Activated CD8-positive, alpha-beta memory T cell treated with anti-CD3 and anti-CD28 coated beads for 1 hour (primary cell): Measurements from ENCODE around the gene DIP2B.
"Not testable (repeated sequence)": the region's sequence is repeated elsewhere in the genome, so short reads cannot be mapped to it uniquely, and the experiment has no call there.

Experiments
- DNase-seq, 2 donors: peaks; one replicate each; pipeline ENCODE4 v3.0.0-alpha.2; 2020; ENCODE audit warnings: low read depth in 1 of 2; ENCODE audit errors: extremely low read depth in 1 of 2

The DIP2B gene

GRCh38 chr12:50666023-50666422, 161.2 kb downstream of the DIP2B start:
- no peak for DNase-seq

GRCh38 chr12:50672158-50672557, 167.4 kb downstream of the DIP2B start:
- no peak for DNase-seq

DNA sequence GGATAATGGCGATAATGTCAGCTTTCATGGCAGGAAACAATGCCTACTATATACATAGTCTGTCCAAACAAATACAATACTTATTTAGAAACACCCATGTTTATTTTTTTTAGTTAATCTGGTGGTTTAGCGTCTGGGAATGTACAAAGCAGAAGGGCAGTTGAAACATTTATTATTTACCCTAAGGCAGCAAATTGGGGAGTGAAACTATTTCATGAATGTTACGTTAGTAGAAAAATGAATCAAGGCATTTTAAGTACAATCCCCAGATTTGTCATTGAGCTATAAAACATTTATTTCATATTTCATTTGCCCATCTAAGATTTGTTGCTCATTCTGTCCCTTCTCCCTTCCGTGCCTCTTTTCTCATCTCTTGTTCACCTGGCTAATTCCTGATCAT, 172.0 kb downstream of the DIP2B start:
- no peak for DNase-seq

DNA sequence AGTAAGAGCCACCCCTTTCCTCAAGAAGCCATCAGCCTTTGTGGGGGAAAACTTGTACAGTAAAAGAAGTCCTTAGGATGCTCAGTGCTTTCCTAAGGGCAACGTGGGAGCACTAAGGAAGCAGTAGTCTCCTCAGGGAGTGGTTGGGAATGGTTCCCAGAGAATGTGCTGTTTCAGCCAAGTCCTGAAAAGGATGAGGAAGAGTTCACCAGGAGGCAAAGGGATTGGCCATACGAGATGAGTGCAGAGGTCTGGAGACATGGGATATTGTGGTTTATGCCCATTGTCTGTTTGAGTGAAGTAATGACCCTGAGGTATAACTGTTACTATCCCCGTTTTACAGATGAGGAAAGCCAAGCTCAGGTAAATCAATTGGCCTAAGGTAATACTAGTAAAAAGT, 173.1 kb downstream of the DIP2B start:
- DNase-seq, result no peak

DNA sequence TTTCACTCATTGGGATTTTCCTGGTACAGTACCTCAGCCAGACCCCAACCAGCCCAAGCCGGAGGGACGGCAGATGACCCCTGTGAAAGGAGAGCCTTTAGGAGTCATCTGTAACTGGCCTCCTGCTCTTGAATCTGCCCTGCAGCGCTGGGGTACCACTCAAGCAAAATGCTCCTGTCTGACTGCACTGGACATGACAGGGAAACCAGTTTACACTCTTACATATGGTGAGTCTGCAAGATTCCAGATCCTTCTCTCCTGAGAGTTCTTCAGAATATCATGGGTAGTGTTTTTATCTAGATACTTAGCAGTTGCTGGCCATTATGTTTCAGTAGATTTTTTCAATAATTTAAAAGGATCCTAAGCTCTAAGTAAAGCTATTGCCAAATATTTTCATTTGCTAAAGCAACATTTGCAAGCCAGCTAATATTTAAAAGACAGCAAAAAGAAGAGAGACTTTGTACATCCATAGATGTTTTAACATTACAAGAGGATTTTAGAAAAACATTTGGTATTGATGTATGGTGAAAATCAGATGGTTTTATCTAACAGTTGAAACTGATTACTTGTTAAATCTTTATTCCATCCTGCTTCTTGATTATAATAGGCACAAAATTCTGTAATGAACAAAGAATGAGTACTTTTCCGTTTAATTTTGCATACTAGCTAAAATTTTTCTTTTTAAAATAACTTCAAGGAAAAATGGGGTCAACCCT, 174.0 kb downstream of the DIP2B start:
- no peak for DNase-seq

DNA sequence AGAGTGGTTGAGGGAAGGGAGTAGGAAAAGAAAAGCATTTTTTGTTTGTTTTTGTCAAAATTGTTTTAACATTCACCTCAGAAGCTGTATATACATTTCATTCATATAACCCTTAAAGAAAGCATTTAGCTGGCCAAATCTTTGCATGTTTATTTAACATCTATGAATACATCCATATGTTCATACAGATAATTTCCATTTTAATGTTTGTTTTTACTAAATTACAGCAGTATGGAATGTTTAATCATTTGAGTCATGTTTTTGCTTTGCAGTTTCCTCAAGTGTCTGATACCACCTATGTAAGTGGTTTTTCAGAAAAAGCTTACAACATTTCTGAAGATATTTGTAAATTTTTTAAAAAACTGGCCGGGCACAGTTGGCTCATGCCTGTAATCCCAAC, 174.8 kb downstream of the DIP2B start:
- DNase-seq, result no peak

DNA sequence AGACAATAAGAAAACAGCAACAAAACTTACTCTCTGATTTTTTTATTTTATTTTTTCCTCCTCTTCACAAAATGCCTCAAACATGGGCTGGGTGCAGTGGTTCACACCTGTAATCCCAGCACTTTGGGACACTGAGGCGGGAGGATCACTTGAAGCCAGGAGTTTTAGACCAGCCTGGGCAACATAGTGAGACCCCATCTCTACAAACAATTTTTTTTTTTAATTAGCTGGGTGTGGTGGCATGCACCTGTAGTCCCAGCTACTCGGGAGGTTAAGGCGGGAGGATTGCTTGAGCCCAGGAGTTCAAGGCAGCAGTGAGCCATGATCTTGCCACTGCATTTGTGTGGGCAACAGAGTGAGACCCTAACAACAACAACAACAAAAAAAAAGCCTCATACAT, 176.3 kb downstream of the DIP2B start:
- not testable (repeated sequence) for DNase-seq

DNA sequence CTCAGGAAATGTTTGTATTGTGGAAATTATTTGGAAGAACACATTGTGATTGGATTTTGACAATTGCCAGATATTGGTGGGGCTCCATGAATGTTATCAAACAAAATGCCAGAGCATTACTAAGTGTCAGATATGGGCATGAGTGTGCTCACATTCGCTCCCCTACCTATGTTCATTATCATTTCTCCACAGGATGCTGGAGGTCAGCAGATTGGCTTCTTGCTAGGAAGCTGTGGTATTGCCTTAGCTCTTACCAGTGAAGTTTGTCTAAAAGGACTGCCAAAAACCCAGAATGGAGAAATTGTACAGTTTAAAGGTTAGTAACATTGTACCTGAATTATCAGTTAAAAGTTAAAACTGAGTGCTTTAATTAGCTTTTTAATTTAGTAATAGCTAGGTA, 180.9 kb downstream of the DIP2B start:
- DNase-seq, result no peak

DNA sequence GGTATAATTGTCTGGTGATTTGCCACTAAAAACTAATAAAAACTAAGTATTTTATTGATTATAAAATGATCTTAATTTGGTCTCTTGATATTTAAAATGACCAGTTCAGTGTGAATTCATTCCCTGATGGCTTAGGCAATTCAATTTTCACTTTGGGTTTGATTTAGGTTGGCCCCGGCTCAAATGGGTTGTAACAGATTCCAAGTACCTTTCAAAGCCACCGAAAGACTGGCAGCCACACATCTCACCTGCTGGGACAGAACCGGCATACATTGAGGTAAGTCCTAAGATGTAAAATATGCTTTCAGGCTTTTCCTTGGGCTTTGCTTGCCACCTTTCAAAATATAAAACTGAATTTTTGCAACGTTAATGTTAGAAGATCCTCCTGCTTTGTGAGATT, 181.6 kb downstream of the DIP2B start:
- DNase-seq, result no peak

DNA sequence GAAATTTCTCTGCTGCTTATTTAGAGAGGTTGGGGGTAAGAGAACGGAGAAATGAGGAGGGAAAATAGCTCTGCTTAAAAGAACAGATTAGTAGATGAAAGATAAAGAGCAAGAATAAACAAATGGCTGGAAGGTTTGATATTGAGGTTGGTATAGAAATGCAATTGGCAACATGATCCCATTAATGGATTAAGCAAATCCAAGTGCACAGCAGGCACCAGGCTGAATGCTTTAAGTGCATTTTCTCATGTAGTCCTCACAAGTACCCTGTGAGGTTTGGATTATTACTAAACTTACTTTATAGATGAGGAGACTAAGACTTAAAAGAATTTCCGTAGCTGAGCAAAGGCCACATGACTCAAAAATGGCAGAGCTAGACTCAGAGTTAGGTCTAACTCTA, 182.2 kb downstream of the DIP2B start:
- DNase-seq, result no peak

DNA sequence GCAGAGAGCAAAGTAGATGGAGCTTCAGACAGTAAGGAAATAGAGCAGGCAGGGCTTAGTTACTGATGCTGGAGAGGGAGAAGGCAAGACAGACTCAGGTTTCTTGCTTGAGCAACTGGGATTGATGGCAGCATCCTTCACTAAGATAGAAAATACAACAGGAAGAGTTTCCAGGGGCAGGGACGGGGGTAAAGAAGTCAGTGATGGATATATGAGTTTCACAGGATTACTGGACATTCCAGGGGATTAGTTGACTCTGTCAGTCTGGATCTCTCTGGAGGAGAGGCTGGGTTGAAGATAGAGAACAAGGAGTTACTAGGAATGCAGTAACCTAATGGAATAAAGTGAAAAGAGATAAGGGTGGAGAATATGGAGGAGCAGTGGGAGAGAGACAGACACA, 184.7 kb downstream of the DIP2B start:
- no peak for DNase-seq

- no peak for DNase-seq
Observed at GRCh38 chr12:50690925-50691324, 186.1 kb downstream of the DIP2B start.

DNA sequence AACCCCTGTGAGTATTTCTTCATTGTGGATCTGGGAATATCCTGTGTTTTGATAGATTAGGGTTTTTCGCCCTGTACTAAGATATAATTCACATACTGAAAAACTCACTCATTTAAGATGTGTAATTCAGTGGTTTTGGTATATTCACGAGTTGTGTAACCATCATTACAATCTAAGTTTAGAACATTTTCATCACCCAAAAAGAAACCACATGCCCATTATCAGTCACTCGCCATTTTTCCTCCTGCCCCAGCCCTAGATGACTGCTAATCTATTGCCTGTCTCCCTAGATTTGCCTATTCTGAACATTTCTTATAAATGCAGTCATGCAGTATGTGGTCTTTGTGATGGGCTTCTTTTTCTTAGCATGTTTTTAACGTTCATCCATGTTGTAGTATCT, 191.2 kb downstream of the DIP2B start:
- DNase-seq, result no peak

DNA sequence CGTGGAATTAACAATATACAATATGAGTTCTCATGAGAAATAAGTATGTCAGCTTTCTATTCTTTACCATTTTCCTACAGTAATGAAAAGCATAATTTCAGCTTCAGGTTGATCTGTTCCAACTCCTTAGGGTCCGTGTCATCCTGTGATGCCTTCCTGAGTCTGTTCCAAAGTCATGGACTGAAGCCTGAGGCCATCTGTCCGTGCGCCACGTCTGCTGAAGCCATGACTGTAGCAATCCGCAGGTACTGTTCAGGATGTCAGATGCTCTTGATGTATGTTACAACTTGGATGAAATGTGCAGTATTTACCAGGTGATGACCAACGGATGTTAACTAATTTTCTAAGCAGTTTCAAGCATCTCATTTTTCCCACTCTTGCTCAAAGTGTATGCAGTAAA, 192.1 kb downstream of the DIP2B start:
- DNase-seq, result no peak

DNA sequence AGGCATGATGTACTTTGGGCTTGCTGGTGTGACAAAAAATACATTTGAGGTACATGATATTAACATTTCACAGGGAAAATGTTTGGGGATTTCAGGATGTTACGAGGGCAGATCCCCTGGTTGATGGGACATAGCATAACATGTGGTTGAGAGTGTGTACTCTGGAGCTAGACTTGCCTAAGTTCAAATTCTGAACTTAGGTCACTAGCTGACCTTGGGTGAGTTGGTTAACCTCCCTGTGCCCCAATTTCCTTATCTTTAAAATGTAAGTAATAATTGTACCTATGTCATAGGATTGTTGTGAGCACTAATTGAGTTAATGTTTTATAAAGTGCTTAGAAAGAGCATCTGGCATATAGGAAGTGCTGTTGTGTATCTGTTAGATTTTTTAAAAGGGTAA, 194.4 kb downstream of the DIP2B start:
- DNase-seq, result no peak

DNA sequence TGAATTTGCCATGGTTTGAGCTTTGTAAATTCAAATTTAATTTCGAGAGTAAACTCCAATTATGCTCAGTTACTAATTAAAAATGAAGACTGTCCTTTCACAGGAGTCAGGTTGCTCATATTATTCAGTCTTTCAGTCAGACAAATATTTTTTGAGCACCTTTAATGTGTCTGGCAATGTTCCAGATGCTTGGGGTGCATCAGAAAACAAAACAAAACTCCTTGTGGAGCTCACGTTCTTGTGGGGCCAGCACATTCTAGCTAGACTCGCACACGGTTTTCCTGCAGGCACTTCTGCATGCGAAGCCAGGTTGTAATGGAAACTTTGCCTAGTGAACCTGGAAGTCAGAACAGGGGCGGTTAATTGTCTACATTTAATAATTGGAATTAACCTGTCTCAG, 195.2 kb downstream of the DIP2B start:
- DNase-seq, result no peak

DNA sequence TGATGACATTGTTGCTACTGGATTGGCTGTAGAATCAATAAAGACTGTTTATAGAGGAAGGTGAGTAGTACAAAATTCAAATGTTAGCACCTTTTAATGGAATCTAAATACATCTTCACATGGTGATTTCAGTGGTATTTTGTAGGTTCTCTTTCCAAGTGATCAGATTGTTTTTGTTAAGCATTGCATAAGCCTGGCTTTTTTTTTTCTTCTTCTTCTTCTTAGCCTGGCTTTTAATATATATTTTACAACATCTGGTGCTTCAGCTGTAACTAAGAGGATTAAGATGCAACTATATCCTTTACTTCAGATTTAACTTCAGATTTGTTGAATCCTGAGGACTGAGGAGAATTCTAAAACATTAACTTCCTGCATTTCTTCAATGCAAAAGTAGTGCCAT, 201.8 kb downstream of the DIP2B start:
- no peak for DNase-seq

- DNase-seq, result no peak
Observed at GRCh38 chr12:50707396-50707795, 202.6 kb downstream of the DIP2B start.

DNA sequence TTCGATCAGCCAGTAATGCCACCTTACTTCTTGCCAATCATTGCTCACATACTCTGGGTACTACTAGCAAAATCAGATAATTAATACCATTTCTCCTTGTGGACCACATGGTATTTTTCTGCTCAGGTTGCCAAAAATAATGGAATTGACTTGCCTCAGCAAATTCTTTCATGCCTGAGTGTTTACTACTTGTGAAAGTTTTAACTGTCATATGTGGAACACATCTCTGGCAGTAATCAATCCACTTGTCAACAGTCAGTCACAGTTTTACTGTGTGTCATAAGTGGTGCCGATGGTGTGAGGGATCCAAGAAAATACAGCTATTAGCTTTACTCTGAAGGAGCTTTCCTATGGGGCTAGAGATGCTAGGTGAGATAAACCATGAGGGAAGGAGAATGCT, 203.8 kb downstream of the DIP2B start:
- no peak for DNase-seq

DNA sequence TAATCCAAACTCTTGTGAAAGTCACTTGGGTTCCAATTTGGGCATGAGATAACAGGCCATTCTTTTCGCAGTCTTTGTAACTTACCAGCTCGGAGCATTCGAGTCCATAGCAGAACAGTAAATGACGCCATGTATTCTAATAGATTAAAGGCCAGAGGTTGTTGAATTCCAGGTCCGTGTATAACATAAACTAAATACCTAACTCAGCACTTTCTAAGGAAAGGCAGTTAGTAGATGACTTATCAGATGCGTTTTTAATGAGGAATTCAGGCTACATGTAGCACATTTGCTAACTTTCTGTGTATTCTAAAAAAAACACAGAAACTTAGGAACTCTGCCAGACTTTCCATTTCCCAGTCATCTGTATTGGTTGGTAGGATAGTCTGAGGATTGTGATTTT, 206.3 kb downstream of the DIP2B start:
- DNase-seq, result no peak

DNA sequence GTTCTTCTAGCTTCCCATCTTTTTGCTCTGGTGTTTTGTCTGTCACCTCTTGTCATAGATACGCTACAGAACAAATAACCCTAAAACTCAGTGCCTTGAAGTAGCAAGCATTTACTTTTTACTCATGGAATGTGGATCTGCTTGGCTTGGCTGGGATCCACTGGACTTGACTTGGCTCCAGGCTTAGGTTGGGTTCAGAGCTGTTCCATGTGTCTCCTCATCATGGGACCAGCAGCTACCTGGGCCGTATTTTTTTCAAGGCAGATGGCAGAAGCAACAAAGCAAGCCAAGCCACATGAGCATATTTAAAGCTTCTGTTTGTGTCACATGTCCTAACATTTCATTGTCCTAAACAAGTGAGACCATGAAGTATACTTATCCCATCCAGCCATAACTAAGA, 210.4 kb downstream of the DIP2B start:
- DNase-seq, result no peak

DNA sequence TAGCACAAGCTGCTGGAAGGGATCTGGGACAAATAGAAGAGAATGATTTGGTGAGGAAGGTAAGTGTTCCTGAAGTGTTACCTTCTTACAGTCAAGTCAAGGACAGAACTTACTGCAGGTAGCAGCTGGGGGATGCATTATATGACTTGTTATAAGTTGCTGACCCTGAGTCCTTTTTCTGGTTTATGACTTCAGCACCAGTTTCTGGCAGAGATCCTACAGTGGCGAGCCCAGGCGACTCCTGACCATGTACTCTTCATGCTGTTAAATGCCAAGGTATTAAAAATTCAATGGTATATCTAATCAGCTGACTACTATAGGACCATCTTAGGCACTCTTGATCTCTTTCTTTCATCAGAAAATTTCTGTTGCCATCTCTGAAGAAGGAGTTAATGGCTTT, 214.0 kb downstream of the DIP2B start:
- no peak for DNase-seq

GRCh38 chr12:50720085-50720484, 215.3 kb downstream of the DIP2B start:
- DNase-seq, result no peak
